Natural killer cell (primary cell): ENCODE data around the gene DLK1. TPM values are rescaled to one million over a fixed set of nuclear protein-coding genes. Genes with fewer than 3 reads are reported as not detected.

ENCODE experiments used
- ATAC-seq, 3 donors: fragments of 150-1000 bp in 2 of 3; fragments of 200-7000 bp in 1 of 3; cut with Tn5 transposase; 1 replicate in 1 of 3; 2 replicates in 2 of 3; pipeline ENCODE4 v1.10.0; 2021; ENCODE audit warnings: mild to moderate bottlenecking in 2 of 3, moderate library complexity in 2 of 3
- DNase-seq, 2 donors: peaks; one replicate each; pipeline versions ENCODE4 v3.0.0 to v3.0.0-alpha.2; 2013 to 2021; ENCODE audit warnings: mixed read lengths in 1 of 2
- H3K27ac ChIP-seq: one replicate; pipeline ENCODE4 v1.5.1; 2013; ENCODE audit warnings: mild to moderate bottlenecking, low read length
- H3K27me3 ChIP-seq: one replicate; pipeline ENCODE4 v1.6.1; 2013; ENCODE audit warnings: low read length; ENCODE audit not compliant: control insufficient read depth, insufficient read depth
- H3K36me3 ChIP-seq: one replicate; pipeline ENCODE4 v1.6.1; 2013; ENCODE audit warnings: low read length; ENCODE audit not compliant: control insufficient read depth, insufficient read depth
- H3K4me1 ChIP-seq: one replicate; pipeline ENCODE4 v1.6.1; 2013; ENCODE audit warnings: low read length; ENCODE audit not compliant: control insufficient read depth, insufficient read depth
- H3K4me3 ChIP-seq: one replicate; pipeline ENCODE4 v1.5.1; 2013; ENCODE audit warnings: low read length
- H3K9me3 ChIP-seq: one replicate; pipeline ENCODE4 v1.6.1; 2013; ENCODE audit warnings: low read length; ENCODE audit not compliant: control insufficient read depth, insufficient read depth
- H3K27ac Mint-ChIP-seq, 2 donors: one replicate each; pipeline ENCODE4 v1.8.0; 2022; ENCODE audit warnings: mild to moderate bottlenecking in 2 of 2, mixed read lengths in 2 of 2, moderate library complexity in 1 of 2
- H3K27me3 Mint-ChIP-seq, 2 donors: one replicate each; pipeline ENCODE4 v1.8.0; 2022; ENCODE audit warnings: low read depth in 2 of 2, mixed read lengths in 2 of 2
- H3K36me3 Mint-ChIP-seq: one replicate; pipeline ENCODE4 v1.8.0; 2022; ENCODE audit warnings: mixed read lengths
- H3K4me1 Mint-ChIP-seq, 2 donors: one replicate each; pipeline ENCODE4 v1.8.0; 2022; ENCODE audit warnings: mixed read lengths in 2 of 2
- H3K4me3 Mint-ChIP-seq: one replicate; pipeline ENCODE4 v1.8.0; 2022; ENCODE audit warnings: mild to moderate bottlenecking, moderate library complexity, mixed read lengths
- H3K9me3 Mint-ChIP-seq, 2 donors: one replicate each; pipeline ENCODE4 v1.8.0; 2022; ENCODE audit warnings: mixed read lengths in 2 of 2
- WGBS: methylation state at CpG from one replicate; pipeline ENCODE4 v1.1.7; 2013; ENCODE audit warnings: missing lambda C conversion rate; ENCODE audit not compliant: insufficient coverage; 5-methylcytosine and 5-hydroxymethylcytosine counted together
- intact Hi-C: fragments of 100-400 bp; cut with micrococcal nuclease; formaldehyde crosslinking; loops from one replicate; pipeline ENCODE4 v1.14.2; 2022
- total RNA-seq, 4 donors: library from RNA; stranded (reverse); fragments of 120-200 nt in 1 of 4; gene quantifications; one replicate each; pipeline versions ENCODE4 v1.2.3 to v1.2.4, GENCODE V29; 2013 to 2022
- TF ChIP-seq, protein P1 (sequence below): fragments of 200-600 bp; IDR thresholded peaks from one replicate; pipeline ENCODE4 v1.8.0; 2022; ENCODE audit warnings: antibody characterized with exemption

Gene DLK1
- total RNA-seq, 3 donors from 2014 or later (not counting 1 experiment from before 2014, with no cell fraction given), result not detected

DNA sequence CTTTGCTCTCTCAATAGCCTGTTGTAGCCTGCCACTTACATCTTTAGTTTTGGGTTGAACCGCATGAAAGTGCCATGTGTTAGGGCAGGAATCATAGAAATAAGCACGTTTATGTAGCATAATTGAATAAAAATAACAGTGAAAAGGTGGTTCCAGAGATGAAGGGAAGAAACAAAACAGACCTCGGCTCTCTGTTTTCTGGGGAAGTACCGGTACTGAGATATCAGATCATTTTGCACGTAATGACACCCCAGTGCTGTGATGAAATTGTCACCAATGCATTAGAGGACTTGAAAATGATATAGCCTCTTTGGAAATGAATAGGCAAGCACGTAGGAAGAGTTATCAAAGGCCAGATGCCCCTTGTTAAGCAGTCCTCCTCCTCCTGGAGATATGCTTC, 42.5 kb upstream of the DLK1 start:
- no peaks in the 10 kb centered on the region for H3K27me3 ChIP-seq
- H3K4me1 ChIP-seq, result peaks cover 14% of the 10 kb centered on the region
- Mint-ChIP-seq H3K4me3 (no peak overlapping the region), H3K27ac (no peak overlapping the region), H3K27me3 (peaks cover 0 to 5% of the 10 kb centered on the region in 2 donors), H3K4me1 (peaks cover 0 to 9% of the 10 kb centered on the region in 2 donors), H3K36me3 (no peaks in the 10 kb centered on the region), H3K9me3 (no peaks in the 10 kb centered on the region)
- intact Hi-C loops, result no loop called here
- H3K27ac ChIP-seq, result no peak overlapping the region
- no peaks in the 10 kb centered on the region for H3K9me3 ChIP-seq
- WGBS, result 65% methylated on average over 6 of the region's 6 CpGs
- no peak overlapping the region for H3K4me3 ChIP-seq
- DNase-seq (no peak), ATAC-seq (no peak)
- no peaks in the 10 kb centered on the region for H3K36me3 ChIP-seq
- TF ChIP-seq, protein P1, sequence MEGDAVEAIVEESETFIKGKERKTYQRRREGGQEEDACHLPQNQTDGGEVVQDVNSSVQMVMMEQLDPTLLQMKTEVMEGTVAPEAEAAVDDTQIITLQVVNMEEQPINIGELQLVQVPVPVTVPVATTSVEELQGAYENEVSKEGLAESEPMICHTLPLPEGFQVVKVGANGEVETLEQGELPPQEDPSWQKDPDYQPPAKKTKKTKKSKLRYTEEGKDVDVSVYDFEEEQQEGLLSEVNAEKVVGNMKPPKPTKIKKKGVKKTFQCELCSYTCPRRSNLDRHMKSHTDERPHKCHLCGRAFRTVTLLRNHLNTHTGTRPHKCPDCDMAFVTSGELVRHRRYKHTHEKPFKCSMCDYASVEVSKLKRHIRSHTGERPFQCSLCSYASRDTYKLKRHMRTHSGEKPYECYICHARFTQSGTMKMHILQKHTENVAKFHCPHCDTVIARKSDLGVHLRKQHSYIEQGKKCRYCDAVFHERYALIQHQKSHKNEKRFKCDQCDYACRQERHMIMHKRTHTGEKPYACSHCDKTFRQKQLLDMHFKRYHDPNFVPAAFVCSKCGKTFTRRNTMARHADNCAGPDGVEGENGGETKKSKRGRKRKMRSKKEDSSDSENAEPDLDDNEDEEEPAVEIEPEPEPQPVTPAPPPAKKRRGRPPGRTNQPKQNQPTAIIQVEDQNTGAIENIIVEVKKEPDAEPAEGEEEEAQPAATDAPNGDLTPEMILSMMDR, result no peak

GRCh38 chr14:100684961-100685360, 41.7 kb upstream of the DLK1 start:
- Mint-ChIP-seq H3K36me3 (no peaks in the 10 kb centered on the region), H3K4me3 (no peak overlapping the region), H3K27me3 (peaks cover 0 to 3% of the 10 kb centered on the region in 2 donors), H3K4me1 (peaks cover 0 to 9% of the 10 kb centered on the region in 2 donors), H3K9me3 (no peaks in the 10 kb centered on the region), H3K27ac (no peak overlapping the region)
- intact Hi-C loops, result no loop called here
- TF ChIP-seq, protein P1, result no peak
- over 99% methylated on average over 6 of the region's 6 CpGs for WGBS
- Histone ChIP-seq H3K9me3 (no peaks in the 10 kb centered on the region), H3K4me3 (no peak overlapping the region), H3K4me1 (peaks cover 14% of the 10 kb centered on the region), H3K27me3 (no peaks in the 10 kb centered on the region), H3K36me3 (no peaks in the 10 kb centered on the region), H3K27ac (no peak overlapping the region)
- ATAC-seq, result no peak
- DNase-seq, result no peak

DNA sequence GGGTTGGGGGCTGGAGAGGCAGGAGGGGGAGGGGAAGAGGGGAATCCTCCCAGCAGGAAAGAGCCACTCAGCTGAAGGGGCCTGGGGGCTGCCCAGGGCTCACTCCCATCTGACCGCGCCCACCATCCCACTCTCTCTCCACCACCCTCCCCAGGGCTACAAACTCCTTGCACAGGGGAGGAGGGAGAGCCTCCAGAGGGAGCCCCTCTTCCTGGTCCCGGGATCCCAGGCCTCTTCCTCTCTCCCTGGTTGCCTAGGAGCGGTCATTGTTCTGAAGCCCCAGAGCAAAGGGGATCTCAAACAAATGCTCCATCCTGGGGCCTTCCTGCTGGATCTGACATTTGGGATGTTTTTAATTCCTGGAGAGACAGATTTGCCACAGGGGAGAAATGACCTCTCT, 39.8 kb upstream of the DLK1 start:
- Histone ChIP-seq H3K4me1 (no peaks in the 10 kb centered on the region), H3K4me3 (no peak overlapping the region), H3K27ac (no peak overlapping the region), H3K27me3 (no peaks in the 10 kb centered on the region), H3K36me3 (no peaks in the 10 kb centered on the region), H3K9me3 (no peaks in the 10 kb centered on the region)
- no peak for DNase-seq
- Mint-ChIP-seq H3K27ac (no peak overlapping the region), H3K27me3 (peaks cover 0 to 3% of the 10 kb centered on the region in 2 donors), H3K4me1 (no peaks in the 10 kb centered on the region), H3K9me3 (no peaks in the 10 kb centered on the region), H3K4me3 (no peak overlapping the region), H3K36me3 (no peaks in the 10 kb centered on the region)
- 97% methylated on average over 3 of the region's 4 CpGs for WGBS
- intact Hi-C loops, result no loop called here
- TF ChIP-seq, protein P1, result no peak
- no peak for ATAC-seq

DNA sequence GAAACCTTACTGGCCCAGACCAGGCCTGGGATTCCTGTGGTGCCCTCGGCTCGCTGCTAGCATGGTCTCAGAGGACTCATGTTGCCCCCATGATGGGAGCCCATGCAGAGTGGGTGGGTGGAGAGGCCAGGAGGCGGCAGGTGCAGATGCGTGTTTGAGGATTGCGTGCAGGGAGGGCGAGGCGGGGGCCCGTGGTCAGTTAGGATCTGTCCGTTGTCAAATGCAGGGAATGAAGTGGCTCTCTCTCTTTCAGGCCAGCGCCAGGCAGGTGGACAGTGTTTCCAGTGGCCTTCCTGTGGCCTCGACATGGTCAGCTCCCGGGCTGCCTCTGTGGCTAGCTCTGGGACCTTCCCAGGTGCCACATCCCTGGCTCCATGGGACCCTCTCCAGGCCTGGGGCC, 39.3 kb upstream of the DLK1 start:
- H3K27me3 ChIP-seq, result no peaks in the 10 kb centered on the region
- Mint-ChIP-seq H3K4me3 (no peak overlapping the region), H3K27ac (no peak overlapping the region), H3K36me3 (no peaks in the 10 kb centered on the region), H3K27me3 (peaks cover 0 to 3% of the 10 kb centered on the region in 2 donors), H3K4me1 (no peaks in the 10 kb centered on the region), H3K9me3 (no peaks in the 10 kb centered on the region)
- no peaks in the 10 kb centered on the region for H3K4me1 ChIP-seq
- intact Hi-C loops, result no loop called here
- TF ChIP-seq, protein P1, result no peak
- DNase-seq (no peak), ATAC-seq (no peak)
- H3K27ac ChIP-seq, result no peak overlapping the region
- 91% methylated on average over 12 of the region's 12 CpGs for WGBS
- H3K9me3 ChIP-seq, result no peaks in the 10 kb centered on the region
- H3K4me3 ChIP-seq, result no peak overlapping the region
- H3K36me3 ChIP-seq, result no peaks in the 10 kb centered on the region
